Hematopoietic multipotent progenitor cell treated with erythropoietin and hydrocortisone succinate and interleukin-3 and kit ligand, for 17 days (in vitro differentiated cells): Measurements from ENCODE around the gene CYTH4.
"Not testable (repeated sequence)": the region's sequence is repeated elsewhere in the genome, so short reads cannot be mapped to it uniquely, and the experiment has no call there.

Source experiments
- DNase-seq: peaks from one replicate; pipeline ENCODE4 v3.0.0-alpha.2; 2015; ENCODE audit warnings: low spot score

CYTH4 gene

DNA sequence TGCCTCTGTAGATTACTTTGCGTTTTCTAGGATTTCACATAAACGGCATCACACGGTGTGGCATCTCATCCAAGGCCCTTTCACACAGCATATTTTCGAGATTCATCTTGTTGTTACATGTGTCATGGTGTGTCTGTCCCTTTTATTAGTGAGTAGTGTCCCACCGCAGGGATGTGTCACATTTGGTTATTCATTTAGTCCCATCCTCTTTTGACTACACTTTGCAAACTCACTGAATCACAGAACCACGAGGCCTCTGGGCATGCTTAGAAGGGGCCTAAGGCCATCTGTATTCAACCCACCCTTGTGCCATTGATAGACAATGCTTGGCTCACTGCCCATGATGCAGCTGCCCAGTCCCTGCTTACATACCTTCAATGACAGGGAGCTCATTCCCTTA lies 34.1 kb upstream of the CYTH4 start:
- no peak for DNase-seq

- DNase-seq, result no peak
Observed at GRCh38 chr22:37249986-37250385, 32.3 kb upstream of the CYTH4 start.

- not testable (repeated sequence) for DNase-seq
Observed at GRCh38 chr22:37251836-37252235, 30.5 kb upstream of the CYTH4 start.

GRCh38 chr22:37253126-37253660 lies 29.1 kb upstream of the CYTH4 start:
- no peak for DNase-seq

DNA sequence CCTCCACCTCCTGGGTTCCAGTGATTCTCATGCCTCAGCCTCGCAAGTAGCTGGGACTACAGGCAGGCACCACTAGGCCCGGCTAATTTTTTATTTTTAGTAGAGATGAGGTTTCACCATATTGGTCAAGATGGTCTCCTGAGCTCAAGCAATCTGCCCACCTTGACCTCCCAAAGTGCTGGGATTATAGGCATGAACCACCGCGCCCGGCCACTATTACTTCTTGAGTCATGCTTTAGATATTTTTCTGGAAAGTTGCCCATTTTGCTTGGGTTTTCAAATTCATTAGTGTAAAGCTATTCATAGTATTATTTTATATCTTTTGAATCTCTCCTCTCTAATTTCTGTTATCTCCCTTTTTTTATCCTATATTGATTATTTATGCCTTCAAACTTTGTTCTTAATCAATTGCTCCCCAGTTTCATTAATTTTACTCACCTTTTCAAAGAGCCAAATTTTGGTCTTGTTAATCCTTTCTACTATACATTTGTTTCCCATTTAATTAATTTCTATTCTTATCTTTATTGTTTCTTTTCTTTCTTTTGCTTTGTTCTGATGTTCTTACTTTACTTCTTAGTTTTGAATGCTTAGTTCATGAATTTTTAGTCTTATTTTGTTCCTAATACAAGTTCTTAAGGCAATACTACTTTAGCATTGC lies 28.0 kb upstream of the CYTH4 start:
- no peak for DNase-seq

- no peak for DNase-seq
Observed at GRCh38 chr22:37254867-37255233, 27.5 kb upstream of the CYTH4 start.

GRCh38 chr22:37255558-37256006 lies 26.7 kb upstream of the CYTH4 start:
- no peak for DNase-seq

DNA sequence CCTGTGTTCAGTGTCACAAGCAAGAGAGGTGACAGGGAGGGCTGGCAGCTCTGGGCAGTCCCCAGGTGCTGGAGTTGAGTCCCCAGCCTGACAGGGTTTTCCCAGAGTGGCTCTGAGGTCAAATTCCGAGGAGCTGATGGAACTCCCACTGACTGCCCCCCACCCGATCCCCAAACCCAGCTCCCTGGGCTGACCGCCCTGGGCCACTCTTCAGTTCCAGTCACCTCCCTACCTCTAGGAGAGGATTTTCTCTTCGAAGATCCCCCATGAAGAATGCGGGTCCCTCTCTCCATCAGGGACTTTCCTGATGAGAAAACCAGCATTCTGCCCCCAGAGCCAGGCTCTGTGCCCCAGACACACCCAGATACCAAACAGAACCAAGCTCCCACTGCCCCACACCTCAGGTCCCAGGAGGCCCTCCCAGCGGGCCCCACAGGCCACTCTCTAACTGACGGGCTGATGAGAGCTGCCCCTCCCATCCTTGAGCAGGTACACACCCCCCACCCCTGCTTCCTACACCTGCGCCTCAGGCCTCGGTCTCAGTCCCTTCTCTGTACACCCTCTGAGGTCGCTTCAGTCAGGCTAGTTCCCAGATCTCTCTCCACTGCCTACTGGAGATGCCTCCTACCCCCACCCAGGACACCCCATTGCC lies 26.1 kb upstream of the CYTH4 start:
- no peak for DNase-seq

DNA sequence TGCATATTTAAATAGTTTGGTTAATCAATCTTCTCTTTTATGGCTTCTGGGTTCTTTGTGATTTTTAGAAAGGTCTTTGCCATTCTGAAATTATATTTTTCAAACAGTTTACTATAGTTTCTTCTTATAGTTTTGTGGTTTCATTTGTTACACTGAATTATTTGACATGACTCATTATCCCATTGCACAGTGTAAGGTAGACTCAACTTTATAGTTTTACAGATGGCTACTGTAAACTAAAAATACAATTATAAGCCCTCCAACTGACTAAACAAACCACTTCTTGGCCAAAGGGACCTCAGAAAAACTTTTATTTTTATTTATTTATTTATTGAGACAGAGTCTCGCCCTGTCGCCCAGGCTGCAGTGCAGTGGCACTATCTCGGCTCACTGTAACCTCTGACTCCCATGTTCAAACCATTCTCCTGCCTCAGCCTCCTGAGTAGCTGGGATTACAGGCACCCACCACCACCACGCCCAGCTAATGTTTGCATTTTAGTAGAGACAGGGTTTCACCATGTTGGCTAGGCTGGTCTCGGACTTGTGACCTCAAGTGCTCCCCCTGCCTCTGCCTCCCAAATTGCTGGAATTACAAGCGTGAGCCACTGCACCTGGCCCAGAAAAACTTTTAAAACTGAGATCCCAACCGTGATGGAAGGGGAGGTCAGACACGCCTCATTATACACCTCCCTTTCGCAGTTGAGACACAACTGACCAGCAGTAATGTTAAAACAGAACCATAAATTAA lies 24.1 kb upstream of the CYTH4 start:
- DNase-seq, result no peak

- no peak for DNase-seq
Observed at GRCh38 chr22:37258753-37259401, 23.4 kb upstream of the CYTH4 start.

DNA sequence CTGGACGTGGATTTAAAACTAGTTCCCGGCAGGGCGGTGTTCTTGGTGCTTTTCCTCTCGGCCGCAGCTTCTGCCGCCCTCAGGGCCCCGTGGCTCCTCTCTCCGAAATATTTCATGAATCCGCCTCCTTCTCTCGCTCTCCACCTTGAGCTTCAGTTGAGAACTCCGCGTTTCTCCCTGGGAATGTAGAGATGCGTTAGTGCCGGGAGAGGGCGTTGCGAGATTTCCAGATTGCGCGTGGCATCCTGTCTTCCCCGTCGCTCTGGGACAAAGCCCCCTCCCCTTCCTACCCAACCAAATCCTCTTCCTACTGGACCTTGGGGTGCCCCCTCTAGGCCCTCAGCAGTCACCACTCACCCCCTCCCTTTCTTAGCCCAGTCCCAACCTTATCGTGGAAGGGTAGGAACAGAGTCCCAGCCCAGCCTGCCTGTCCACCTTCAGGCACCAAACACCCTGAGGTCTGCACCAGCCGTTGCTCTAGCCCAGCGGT lies 22.7 kb upstream of the CYTH4 start:
- no peak for DNase-seq

DNA sequence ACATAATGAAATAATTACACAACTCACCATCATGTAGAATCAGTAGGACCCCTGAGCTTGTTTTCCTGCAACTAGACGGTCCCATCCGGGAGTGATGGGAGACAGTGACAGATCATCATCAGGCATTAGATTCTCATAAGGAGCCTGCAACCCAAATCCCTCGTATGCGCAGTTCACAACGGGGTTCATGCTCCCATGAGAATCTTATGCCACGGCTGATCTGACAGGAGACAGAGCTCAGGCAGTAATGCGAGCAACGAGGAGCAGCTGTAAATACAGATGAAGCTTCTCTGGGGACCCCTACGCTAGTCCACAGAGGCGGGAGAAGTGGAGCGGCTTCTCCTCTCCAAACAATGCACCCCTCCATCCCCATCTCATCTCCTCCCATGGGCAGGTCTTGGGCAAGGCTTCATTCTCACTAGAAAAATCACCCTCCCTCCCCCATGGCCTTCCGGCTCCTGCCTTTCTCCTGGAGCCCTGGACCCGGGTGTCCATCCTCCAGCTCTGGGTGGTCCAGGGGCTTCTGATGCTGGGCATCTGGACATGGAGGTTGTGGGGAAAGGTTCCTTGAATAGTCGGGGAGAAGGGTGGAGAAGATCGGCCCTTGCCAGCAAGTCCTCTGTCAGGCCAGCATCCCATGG lies 22.0 kb upstream of the CYTH4 start:
- DNase-seq, result no peak

DNA sequence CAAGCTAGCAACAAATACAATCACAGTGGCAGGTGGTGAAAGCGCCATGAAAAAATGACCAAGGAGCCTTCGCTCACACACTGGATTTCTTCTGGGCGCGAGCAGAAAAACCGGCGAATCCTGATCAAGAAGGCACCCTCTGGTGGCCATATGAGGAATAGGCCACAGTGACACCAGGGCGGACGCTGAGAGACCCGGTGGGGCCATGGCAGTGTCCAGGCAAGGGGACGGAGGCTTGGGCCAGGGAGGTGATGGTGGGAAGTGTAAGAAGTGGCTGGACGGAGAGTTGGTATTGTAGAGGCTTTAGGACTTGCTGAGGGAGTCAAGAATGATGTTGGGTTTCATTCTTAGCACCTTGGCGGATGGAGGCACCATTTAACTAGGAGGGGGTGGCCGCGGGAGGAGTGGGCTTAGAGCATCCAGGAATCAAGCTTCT lies 21.4 kb upstream of the CYTH4 start:
- DNase-seq, result peak; percentile 47

- no peak for DNase-seq
Observed at GRCh38 chr22:37262346-37262745, 20.0 kb upstream of the CYTH4 start.

DNA sequence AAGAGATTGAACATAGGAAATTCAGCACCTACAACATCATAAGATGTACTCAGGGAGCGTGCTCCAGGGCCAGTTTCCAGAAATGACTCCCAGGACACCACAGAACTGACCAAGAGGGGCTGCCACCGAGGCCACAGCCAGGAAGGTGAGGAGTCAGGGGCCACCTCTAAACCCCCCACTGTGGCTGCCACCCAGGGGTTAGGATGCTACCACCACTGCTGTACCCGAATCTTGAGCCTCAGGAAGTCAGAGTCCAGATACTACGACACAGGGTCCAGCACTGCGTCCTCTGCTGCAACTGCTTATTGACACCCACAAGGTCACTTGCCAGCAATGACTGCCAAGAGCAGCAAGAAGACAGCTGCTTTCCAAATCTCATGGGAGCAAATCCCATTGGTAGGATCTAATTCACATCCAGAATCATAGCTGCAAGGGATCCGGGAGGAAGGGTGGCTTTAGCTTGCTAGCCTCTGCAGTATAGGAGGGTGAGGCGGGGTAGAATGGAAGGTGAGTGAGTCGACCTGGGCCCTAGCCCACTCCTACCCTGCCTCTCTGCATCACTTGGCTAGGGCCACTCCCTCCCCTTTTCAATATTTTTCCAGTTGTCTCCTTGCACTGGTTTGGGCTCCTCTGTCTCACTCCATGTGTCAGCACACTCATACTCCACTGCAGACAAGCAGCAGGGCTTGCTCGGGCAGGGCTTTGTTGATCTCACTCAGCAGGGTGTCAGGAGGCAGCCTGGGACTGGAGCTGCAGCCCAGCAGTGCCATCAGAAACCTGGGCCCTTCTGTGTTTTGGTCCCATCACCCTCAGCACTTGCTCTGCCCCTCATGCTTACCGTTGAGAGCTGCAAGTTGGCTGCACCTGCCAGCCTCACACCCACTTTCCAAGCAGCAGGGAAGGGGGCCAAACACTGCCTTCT lies 18.1 kb upstream of the CYTH4 start:
- DNase-seq, result no peak

- no peak for DNase-seq
Observed at GRCh38 chr22:37266581-37267134, 15.7 kb upstream of the CYTH4 start.

DNA sequence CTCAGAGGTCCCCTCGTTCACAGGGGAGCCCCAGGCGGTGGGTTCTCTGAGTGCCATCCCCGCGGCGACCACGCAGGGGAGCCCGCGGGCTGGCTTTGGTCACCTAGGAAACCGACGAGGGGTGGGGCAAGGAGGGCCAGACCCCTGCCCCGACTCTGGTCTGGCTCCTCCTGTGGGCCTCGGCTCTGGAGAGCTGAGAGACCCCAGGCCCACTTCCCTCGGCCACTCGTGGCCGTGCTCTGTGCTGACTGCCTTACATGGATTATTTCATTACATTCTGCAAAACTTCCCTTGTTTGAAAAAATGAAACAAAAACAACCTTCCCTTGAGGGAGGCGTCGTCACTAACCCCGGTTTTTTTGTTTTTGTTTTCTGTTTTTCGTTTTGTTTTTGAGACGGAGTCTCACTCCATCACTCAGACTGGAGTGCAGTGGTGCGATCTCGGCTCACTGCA lies 15.1 kb upstream of the CYTH4 start:
- DNase-seq, result no peak

DNA sequence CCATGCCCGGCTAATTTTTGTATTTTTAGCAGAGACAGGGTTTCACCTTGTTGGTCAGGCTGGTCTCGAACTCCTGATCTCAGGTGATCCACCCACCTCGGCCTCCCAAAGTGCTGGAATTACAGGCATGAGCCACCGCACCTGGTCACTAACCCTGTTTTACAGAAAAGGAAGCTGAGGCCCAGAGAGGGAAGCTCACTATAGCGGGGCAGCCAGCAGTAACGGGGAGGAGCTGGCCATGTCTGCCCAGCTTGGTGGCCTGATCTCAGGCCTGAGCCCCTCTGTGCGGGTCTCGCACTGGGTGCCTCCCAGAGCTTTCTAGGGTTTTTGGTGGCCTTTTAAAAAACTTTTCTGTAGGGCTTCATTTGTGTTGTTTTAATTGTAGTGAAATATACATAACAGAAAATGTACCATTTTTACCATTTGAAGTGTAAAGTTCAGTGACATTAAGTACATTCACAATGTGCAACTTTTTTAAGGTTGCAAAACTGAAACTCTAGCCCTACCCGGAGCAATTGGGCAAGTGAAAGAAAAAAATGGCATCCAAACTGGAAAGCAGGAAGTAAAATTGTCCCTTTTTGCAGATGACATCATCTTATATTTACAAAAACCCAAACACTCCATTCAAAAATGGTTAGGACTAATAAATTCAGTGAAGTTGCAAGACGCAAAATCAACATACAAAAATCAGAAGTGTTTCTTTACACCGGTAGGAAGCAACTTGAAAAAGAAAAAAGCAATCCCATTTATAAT lies 14.5 kb upstream of the CYTH4 start:
- no peak for DNase-seq

- DNase-seq, result no peak
Observed at GRCh38 chr22:37269936-37270678, 12.2 kb upstream of the CYTH4 start.
